A549 (cell line): ENCODE measurements around the gene NXF3. TPM values are rescaled to one million over a fixed set of nuclear protein-coding genes. Genes with fewer than 3 reads are reported as not detected.

Experiments used
- ATAC-seq, 2 experiments: fragments of 200-7000 bp in 1 of 2; fragments of >200 bp in 1 of 2; cut with Nextera tagmentation in 1 of 2; cut with Tn5 transposase in 1 of 2; 3 replicates each; pipeline versions ENCODE4 v1.8.0 to v1.9.1; 2018 to 2020; ENCODE audit warnings: mild to moderate bottlenecking in 1 of 2, moderate library complexity in 1 of 2
- CTCF ChIA-PET: fragments of 300-600 bp; sonication (Branson Sonifier 250); formaldehyde crosslinking; extraction: SDS; loops from one replicate; lab custom pipeline; 2021; ENCODE audit warnings: antibody characterized with exemption, inconsistent platforms; lab: Yijun Ruan, JAX
- POLR2A ChIA-PET: fragments of 350-600 bp; formaldehyde crosslinking; extraction: SDS; loops from one replicate; lab custom pipeline; 2021; ENCODE audit warnings: antibody characterized with exemption, inconsistent platforms; lab: Yijun Ruan, JAX
- DNase-seq, 2 experiments: peaks; one replicate each; pipeline versions ENCODE4 v3.0.0 to v3.0.0-alpha.2; 2011 to 2016; ENCODE audit warnings: low read depth in 1 of 2, low spot score in 1 of 2
- FAIRE-seq: peaks from 2 replicates; lab custom pipeline; 2011; peaks lifted over from hg19 to GRCh38; lab: Jason Lieb, UNC
- H3K27ac ChIP-seq, 2 experiments: fragments of >200 bp; sonication (Bioruptor Twin); formaldehyde crosslinking; 3 replicates each; pipeline ENCODE4 v1.5.1; 2016 to 2017
- H3K4me1 ChIP-seq: fragments of >200 bp; sonication (Bioruptor Twin); formaldehyde crosslinking; 3 replicates; pipeline ENCODE4 v1.6.1; 2016
- H3K4me2 ChIP-seq: fragments of >200 bp; sonication (Bioruptor Twin); formaldehyde crosslinking; 3 replicates; pipeline ENCODE4 v1.6.1; 2016
- H3K4me3 ChIP-seq: fragments of >200 bp; sonication (Bioruptor Twin); formaldehyde crosslinking; 3 replicates; pipeline ENCODE4 v1.5.1; 2016
- H3K9me3 ChIP-seq: fragments of >200 bp; sonication (Bioruptor Twin); formaldehyde crosslinking; 3 replicates; pipeline ENCODE4 v1.6.1; 2016
- CBX2 ChIP-seq: fragments of 200-600 bp; sonication (generic); IDR thresholded peaks from 2 replicates; pipeline ENCODE4 v1.6.1; 2016; ENCODE audit warnings: low read depth, mild to moderate bottlenecking, borderline replicate concordance
- CBX8 ChIP-seq: fragments of 200-600 bp; sonication (generic); IDR thresholded peaks from 2 replicates; pipeline ENCODE4 v1.6.1; 2016
- CTCF ChIP-seq: fragments of >200 bp; sonication (Bioruptor Twin); formaldehyde crosslinking; IDR thresholded peaks from 3 replicates; pipeline ENCODE4 v1.5.1; 2016
- E2F6 ChIP-seq: IDR thresholded peaks from 2 replicates; pipeline ENCODE4 v1.6.1; 2012; ENCODE audit warnings: low read depth, borderline replicate concordance
- EHF ChIP-seq: fragments of 250-450 bp; sonication (Bioruptor Pico); IDR thresholded peaks from 2 replicates; pipeline ENCODE4 v1.5.0; 2020; ENCODE audit warnings: mild to moderate bottlenecking
- EHMT2 ChIP-seq: fragments of 200-600 bp; sonication (generic); IDR thresholded peaks from 2 replicates; pipeline ENCODE4 v1.6.1; 2016; ENCODE audit warnings: antibody characterized with exemption, low read depth, mild to moderate bottlenecking, moderate library complexity
- EP300 ChIP-seq, 2 experiments: fragments of >200 bp; sonication (Bioruptor Twin); formaldehyde crosslinking; IDR thresholded peaks; 2 replicates in 1 of 2; 3 replicates in 1 of 2; pipeline ENCODE4 v1.6.1; 2016 to 2017
- FOSB ChIP-seq: fragments of 250-450 bp; sonication (Bioruptor Pico); IDR thresholded peaks from 2 replicates; pipeline ENCODE4 v1.5.0; 2020; ENCODE audit warnings: mild to moderate bottlenecking, moderate library complexity
- HDAC2 ChIP-seq: fragments of 200-600 bp; sonication (generic); IDR thresholded peaks from 2 replicates; pipeline ENCODE4 v1.6.1; 2016
- HEYL ChIP-seq: fragments of 250-450 bp; sonication (Bioruptor Pico); IDR thresholded peaks from 2 replicates; pipeline ENCODE4 v1.8.0; 2021; ENCODE audit warnings: mild to moderate bottlenecking, moderate library complexity
- HOXB13 ChIP-seq: fragments of 250-450 bp; sonication (Bioruptor Pico); IDR thresholded peaks from 2 replicates; pipeline ENCODE4 v1.5.0; 2020; ENCODE audit warnings: low read depth, mild to moderate bottlenecking, moderate library complexity
- KDM5A ChIP-seq: fragments of 200-600 bp; sonication (generic); IDR thresholded peaks from 2 replicates; pipeline ENCODE4 v1.6.1; 2016; ENCODE audit warnings: antibody characterized with exemption, mild to moderate bottlenecking
- MYC ChIP-seq: IDR thresholded peaks from 2 replicates; pipeline ENCODE4 v1.6.1; 2012; ENCODE audit warnings: mild to moderate bottlenecking, inconsistent platforms, low read length, improper control_type of control experiment, borderline replicate concordance
- NFE2L2 ChIP-seq: fragments of 150-350 bp; conservative IDR thresholded peaks from 2 replicates; pipeline ENCODE4 v1.6.1; 2014; ENCODE audit warnings: low read length
- NPAS2 ChIP-seq: fragments of 250-450 bp; sonication (Bioruptor Pico); IDR thresholded peaks from 2 replicates; pipeline ENCODE4 v1.8.0; 2022; ENCODE audit warnings: mild to moderate bottlenecking, moderate library complexity, borderline replicate concordance
- RCOR1 ChIP-seq: fragments of 150-350 bp; IDR thresholded peaks from 2 replicates; pipeline ENCODE4 v1.6.1; 2014; ENCODE audit warnings: antibody characterized with exemption, low read length, low read depth
- REST ChIP-seq: fragments of 200-600 bp; sonication (generic); IDR thresholded peaks from 2 replicates; pipeline ENCODE4 v1.6.1; 2016; ENCODE audit warnings: antibody characterized with exemption, mild to moderate bottlenecking, moderate library complexity
- TP53 ChIP-seq: fragments of 250-450 bp; sonication (Bioruptor Pico); IDR thresholded peaks from 2 replicates; pipeline ENCODE4 v1.5.0; 2021; ENCODE audit warnings: mild to moderate bottlenecking, moderate library complexity
- USF2 ChIP-seq: fragments of 450-650 bp; IDR thresholded peaks from 2 replicates; pipeline ENCODE4 v1.6.1; 2014; ENCODE audit warnings: antibody characterized with exemption
- ZC3H11A ChIP-seq: fragments of 450-650 bp; IDR thresholded peaks from 2 replicates; pipeline ENCODE4 v1.6.1; 2014; ENCODE audit warnings: antibody characterized with exemption, mild to moderate bottlenecking
- ZFP36 ChIP-seq: fragments of 450-650 bp; IDR thresholded peaks from 2 replicates; pipeline ENCODE4 v1.6.1; 2014; ENCODE audit warnings: borderline replicate concordance; ENCODE audit not compliant: partially characterized antibody
- WGBS: methylation state at CpG from one replicate; pipeline ENCODE4 v1.1.6; 2017; ENCODE audit errors: missing lambda C conversion rate; 5-methylcytosine and 5-hydroxymethylcytosine counted together
- polyA plus RNA-seq, 4 experiments: library from polyadenylated mRNA; depleted of rRNA in 3 of 4; stranded (reverse); fragments of >200 nt; fragmentation: RNase III in 1 of 4; extraction: RNeasy Plus Mini Kit Qiagen cat#74134 plus additional on column Dnase treatment in 1 of 4; gene quantifications; 2 replicates in 3 of 4; 3 replicates in 1 of 4; pipeline ENCODE4 v1.2.3, GENCODE V29; 2011 to 2017

NXF3 gene
- polyA plus RNA-seq, 2 of the 4 experiments (the other 2 are of a cell fraction) = not detected

- POLR2A ChIA-PET = no interaction called here
- no peak for DNase-seq
- no peak overlapping the region for H3K4me3 ChIP-seq
- no peaks in the 10 kb centered on the region for H3K9me3 ChIP-seq
- H3K4me1 ChIP-seq = no peaks in the 10 kb centered on the region
- no peak overlapping the region for H3K4me2 ChIP-seq
- WGBS = 66% methylated on average over 4 of the region's 4 CpGs
- no peak overlapping the region for H3K27ac ChIP-seq
- no peak for ATAC-seq
- FAIRE-seq = no peak
- CTCF ChIA-PET = no interaction called here
- no peak for TF ChIP-seq USF2
- TF ChIP-seq KDM5A = no peak
- no peak for TF ChIP-seq HDAC2
- no peak for TF ChIP-seq MYC
- no peak for TF ChIP-seq EP300 (IDR thresholded peaks at IDR 0.05)
- no peak for TF ChIP-seq NPAS2 (CRISPR knock-in tag)
- TF ChIP-seq ZFP36 = no peak
- TF ChIP-seq CBX2 = no peak
- no peak for TF ChIP-seq E2F6
- no peak for TF ChIP-seq CBX8
- TF ChIP-seq FOSB (CRISPR knock-in tag) = no peak
- no peak for TF ChIP-seq EHMT2
- TF ChIP-seq RCOR1 = no peak
These were observed 6.7 kb upstream of the NXF3 start for GRCh38 chrX:103099691-103100090.

- WGBS = 90% methylated on average over 2 of the region's 2 CpGs
- ATAC-seq = no peak
- no peak for FAIRE-seq
- no peaks in the 10 kb centered on the region for H3K4me1 ChIP-seq
- POLR2A ChIA-PET = no interaction called here
- H3K4me2 ChIP-seq = no peak overlapping the region
- CTCF ChIA-PET = no interaction called here
- no peak for DNase-seq
- H3K4me3 ChIP-seq = no peak overlapping the region
- no peaks in the 10 kb centered on the region for H3K9me3 ChIP-seq
- H3K27ac ChIP-seq = no peak overlapping the region
- TF ChIP-seq USF2 (no peak), TP53 (CRISPR knock-in tag) (no peak), RCOR1 (no peak), NFE2L2 (no peak), E2F6 (no peak), MYC (no peak), ZFP36 (no peak), HOXB13 (no peak), ZC3H11A (no peak), CTCF (no peak), EHF (CRISPR knock-in tag) (no peak), REST (no peak), HEYL (no peak)
- TF ChIP-seq, all 56 proteins: peak for 0
These were observed 5.5 kb upstream of the NXF3 start for GRCh38 chrX:103098488-103098887.
